22Rv1 (cell line): ENCODE results near the gene PRTFDC1.
"Not testable (repeated sequence)": the region's sequence is repeated elsewhere in the genome, so short reads cannot be mapped to it uniquely, and the experiment has no call there.

ENCODE experiments used
- H3K27ac ChIP-seq: fragments of 450-650 bp; 2 replicates; pipeline ENCODE4 v1.5.1; 2017
- ZFX ChIP-seq: fragments of 450-650 bp; IDR thresholded peaks from 2 replicates; pipeline ENCODE4 v1.6.1; 2017; ENCODE audit warnings: antibody characterized with exemption, borderline replicate concordance
- TF ChIP-seq, protein P1 (sequence below): fragments of 450-650 bp; IDR thresholded peaks from 2 replicates; pipeline ENCODE4 v1.5.1; 2017; ENCODE audit warnings: mild to moderate bottlenecking

The PRTFDC1 gene

DNA sequence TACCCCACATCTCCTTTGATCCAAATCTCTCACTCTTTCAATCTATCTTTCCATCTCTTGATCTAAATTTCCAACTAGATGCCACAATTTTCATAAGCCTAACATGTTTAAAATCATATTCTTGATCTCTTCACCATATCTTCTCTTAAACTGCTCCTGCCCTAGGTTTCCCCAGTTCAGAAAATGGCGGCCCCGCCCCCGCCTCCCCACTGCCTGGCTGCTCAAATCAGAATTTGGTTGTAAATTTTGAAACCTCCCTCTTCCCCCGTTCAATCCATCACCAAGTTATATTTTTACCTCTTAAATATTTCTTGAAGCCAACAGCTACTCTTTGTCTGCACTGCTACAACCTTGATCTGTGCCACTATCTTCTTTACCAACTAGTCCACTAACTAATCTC lies 27.3 kb upstream of the PRTFDC1 start:
- TF ChIP-seq, protein P1, sequence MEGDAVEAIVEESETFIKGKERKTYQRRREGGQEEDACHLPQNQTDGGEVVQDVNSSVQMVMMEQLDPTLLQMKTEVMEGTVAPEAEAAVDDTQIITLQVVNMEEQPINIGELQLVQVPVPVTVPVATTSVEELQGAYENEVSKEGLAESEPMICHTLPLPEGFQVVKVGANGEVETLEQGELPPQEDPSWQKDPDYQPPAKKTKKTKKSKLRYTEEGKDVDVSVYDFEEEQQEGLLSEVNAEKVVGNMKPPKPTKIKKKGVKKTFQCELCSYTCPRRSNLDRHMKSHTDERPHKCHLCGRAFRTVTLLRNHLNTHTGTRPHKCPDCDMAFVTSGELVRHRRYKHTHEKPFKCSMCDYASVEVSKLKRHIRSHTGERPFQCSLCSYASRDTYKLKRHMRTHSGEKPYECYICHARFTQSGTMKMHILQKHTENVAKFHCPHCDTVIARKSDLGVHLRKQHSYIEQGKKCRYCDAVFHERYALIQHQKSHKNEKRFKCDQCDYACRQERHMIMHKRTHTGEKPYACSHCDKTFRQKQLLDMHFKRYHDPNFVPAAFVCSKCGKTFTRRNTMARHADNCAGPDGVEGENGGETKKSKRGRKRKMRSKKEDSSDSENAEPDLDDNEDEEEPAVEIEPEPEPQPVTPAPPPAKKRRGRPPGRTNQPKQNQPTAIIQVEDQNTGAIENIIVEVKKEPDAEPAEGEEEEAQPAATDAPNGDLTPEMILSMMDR, result no peak
- TF ChIP-seq ZFX, result no peak

DNA sequence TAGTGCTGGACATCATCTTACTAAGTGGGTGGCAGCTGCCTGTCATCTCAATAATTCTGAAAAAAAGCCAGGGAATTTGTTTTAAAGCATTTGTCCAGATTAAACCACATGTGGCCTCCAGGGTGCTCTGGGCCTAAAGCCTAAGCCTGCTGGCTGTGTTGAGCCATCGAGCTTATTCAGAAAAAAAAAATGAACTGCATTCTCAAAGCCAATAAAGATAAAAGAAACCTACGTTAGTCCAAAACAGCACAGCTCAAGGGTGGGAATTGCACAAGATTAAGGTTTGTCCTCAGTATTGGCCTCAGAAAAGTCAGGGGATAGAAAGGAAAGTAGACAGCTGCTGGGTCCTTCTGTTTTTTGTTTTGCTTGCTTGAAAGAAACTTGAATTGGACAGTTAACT lies 22.6 kb upstream of the PRTFDC1 start:
- H3K27ac ChIP-seq, result no peak overlapping the region
- TF ChIP-seq, protein P1, result no peak
- no peak for TF ChIP-seq ZFX

More for the DNA sequence above, 27.3 kb upstream of the PRTFDC1 start:
- no peak overlapping the region for H3K27ac ChIP-seq

DNA sequence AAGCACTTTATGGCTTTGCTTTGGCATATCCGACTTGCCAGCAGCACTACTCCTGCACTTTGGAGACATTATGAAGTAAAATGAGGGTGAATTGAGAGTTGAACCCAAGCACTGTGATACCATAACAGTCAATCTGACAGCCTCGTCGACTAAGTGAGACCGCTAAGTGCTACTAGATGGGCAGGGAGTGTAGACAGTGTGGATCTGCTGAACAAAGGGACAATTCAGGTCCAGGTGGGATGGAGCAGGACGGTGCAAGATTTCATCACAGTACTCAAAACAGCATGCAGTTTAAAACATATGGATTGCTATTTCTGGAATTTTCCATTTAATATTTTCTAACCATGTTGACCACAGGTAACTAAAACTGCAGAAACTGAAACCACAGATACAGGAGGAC lies 20.8 kb upstream of the PRTFDC1 start:
- TF ChIP-seq ZFX, result no peak
- TF ChIP-seq, protein P1, result no peak
- no peak overlapping the region for H3K27ac ChIP-seq

DNA sequence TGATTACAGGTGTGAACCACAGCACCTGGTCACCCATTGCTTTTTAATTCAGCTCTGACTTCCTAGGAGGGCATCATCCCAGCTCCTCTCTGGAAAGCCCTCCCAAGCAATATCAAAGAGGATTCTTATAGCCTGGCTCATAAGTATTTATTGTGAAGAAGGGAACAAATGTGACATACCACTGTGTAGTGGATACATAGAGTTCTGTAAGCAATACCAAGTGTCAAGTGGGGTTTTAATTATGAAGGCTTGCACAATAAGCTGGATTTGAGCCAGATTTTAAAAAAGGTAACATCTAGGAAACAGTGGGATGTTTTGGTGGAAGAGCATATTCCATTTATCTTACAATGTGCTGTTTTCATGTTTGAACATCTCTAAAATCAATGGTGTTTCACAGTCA lies 19.0 kb upstream of the PRTFDC1 start:
- TF ChIP-seq, protein P1, result no peak
- TF ChIP-seq ZFX, result no peak
- H3K27ac ChIP-seq, result no peak overlapping the region

DNA sequence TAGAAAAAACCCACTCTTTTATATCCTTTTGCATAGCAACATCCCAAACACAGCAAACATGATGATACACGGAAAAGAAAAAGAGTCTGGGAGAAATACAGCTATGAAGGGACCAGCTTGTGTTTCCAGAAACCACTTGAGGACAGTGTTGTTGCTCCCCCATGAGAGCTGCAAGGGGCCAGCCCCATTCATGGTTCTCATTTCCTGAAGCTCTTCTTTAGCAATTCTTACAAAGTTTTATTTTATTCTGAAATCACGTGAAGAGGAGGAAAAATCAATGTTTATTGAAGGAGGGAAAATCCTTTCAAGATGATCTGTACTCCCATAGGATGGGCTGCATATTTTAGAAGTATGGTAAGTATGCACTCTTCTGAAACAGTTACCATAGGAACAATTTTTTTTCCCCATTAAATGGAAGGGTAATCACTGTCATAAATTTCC lies 17.5 kb upstream of the PRTFDC1 start:
- TF ChIP-seq, protein P1, result no peak
- no peak for TF ChIP-seq ZFX
- H3K27ac ChIP-seq, result no peak overlapping the region

DNA sequence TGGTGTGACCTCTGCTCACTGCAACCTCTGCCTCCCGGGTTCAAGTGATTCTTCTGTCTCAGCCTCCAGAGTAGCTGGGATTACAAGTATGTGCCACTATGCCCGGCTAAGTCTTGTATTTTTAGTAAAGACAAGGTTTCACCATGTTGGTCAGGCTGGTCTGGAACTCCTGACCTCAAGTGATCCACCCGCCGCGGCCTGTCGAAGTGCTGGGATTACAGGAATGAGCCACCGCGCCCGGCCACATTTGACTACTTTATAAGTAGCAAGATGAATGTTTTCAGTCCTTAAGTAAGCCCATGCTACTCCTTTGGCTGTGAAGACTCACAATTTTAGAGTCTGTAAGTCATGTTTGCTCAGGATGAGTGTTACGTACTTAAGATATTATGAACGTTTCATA lies 16.5 kb upstream of the PRTFDC1 start:
- not testable (repeated sequence) for H3K27ac ChIP-seq

DNA sequence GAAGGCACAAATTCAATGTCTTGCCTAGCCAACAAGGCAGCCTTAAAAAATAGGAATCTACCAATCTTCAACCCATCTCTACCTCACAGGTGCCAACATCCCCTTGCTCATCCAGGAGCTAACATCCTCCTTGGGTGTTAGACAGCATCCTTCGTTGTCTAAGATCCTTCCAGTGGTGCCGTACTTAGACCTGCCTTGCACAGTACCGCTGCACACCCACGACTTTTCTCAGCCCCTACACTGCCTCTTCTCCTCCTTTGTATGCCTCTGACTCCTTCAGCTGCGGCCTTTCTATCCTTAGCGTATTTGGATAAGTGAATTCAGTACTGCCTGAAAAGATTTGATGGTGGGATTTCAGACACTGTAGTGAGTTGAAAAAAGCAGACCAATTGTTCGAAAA lies 15.9 kb upstream of the PRTFDC1 start:
- H3K27ac ChIP-seq, result no peak overlapping the region
- TF ChIP-seq, protein P1, result no peak
- TF ChIP-seq ZFX, result no peak

DNA sequence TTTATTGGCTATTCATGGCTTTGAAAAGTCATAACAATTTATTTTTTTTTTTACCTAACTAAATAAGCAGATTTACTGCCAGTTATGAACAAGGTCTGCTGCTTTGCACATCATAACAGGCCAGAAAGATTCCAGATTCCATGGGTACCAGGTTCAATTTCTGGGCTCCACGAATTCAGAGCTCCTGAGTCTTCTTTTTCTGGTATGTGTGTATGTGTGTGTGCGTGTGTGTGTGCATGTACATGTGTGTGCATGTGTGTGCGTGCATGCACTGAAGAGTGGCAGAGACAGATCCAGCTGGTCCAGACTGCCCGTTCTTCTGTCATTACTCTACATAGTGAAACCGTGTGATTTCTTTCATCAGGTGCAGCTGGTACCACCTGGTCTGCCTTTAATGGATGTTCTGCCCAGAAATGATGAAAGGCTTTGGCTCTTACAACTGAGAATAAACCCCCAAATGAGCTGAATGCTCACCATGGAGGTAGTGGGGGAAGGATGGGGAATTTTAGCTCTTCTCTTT lies 14.6 kb upstream of the PRTFDC1 start:
- H3K27ac ChIP-seq, result no peak overlapping the region

More for the DNA sequence above, 14.6 kb upstream of the PRTFDC1 start:
- no peak for TF ChIP-seq ZFX
- TF ChIP-seq, protein P1, result no peak
